GM13976 (cell line): ENCODE results near the gene RAD51B.

Experiments used
- DNase-seq: peaks from one replicate; pipeline ENCODE4 v3.0.0; 2012; ENCODE audit warnings: low spot score
- in situ Hi-C: fragments of 300-500 bp; cut with MboI; formaldehyde crosslinking; loops from one replicate; pipeline ENCODE4 v1.12.0; 2022; ENCODE audit warnings: low sequenced_read_pairs, mixed read lengths, inconsistent platforms; ENCODE audit not compliant: unreplicated experiment
- TF ChIP-seq, protein P1 (sequence below): IDR thresholded peaks from 2 replicates; pipeline ENCODE4 v1.5.1; 2012; ENCODE audit warnings: borderline replicate concordance, mild to moderate bottlenecking; ENCODE audit not compliant: insufficient read depth; ENCODE audit errors: extremely low read depth, missing control alignments, control extremely low read depth

The RAD51B gene

DNA sequence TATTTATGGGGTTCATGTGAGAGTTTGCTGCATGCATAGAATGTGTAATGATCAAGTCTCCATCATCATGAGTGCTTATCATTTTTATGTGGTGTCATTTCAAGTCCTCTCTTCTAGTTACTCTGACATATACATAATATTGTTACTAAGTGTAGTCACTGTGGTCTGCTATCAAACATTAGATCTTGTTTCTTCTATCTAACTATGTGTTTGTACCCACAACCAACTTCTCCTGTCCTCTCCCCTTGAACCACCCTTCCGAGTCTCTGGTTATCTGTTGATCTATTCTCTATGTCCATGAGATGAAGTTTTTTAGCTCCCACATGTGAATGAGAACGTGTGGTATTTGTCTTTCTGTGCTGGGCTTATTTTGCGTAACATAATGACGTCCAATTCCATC, 107.7 kb downstream of the RAD51B start:
- in situ Hi-C loops = no loop called here
- no peak for DNase-seq
- TF ChIP-seq, protein P1, sequence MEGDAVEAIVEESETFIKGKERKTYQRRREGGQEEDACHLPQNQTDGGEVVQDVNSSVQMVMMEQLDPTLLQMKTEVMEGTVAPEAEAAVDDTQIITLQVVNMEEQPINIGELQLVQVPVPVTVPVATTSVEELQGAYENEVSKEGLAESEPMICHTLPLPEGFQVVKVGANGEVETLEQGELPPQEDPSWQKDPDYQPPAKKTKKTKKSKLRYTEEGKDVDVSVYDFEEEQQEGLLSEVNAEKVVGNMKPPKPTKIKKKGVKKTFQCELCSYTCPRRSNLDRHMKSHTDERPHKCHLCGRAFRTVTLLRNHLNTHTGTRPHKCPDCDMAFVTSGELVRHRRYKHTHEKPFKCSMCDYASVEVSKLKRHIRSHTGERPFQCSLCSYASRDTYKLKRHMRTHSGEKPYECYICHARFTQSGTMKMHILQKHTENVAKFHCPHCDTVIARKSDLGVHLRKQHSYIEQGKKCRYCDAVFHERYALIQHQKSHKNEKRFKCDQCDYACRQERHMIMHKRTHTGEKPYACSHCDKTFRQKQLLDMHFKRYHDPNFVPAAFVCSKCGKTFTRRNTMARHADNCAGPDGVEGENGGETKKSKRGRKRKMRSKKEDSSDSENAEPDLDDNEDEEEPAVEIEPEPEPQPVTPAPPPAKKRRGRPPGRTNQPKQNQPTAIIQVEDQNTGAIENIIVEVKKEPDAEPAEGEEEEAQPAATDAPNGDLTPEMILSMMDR = no peak

GRCh38 chr14:67928375-67928774, 108.8 kb downstream of the RAD51B start:
- in situ Hi-C loops = no loop called here
- TF ChIP-seq, protein P1 = no peak
- no peak for DNase-seq

GRCh38 chr14:67932708-67933246, 113.2 kb downstream of the RAD51B start:
- DNase-seq = no peak
- in situ Hi-C loops = no loop called here
- TF ChIP-seq, protein P1 = no peak

DNA sequence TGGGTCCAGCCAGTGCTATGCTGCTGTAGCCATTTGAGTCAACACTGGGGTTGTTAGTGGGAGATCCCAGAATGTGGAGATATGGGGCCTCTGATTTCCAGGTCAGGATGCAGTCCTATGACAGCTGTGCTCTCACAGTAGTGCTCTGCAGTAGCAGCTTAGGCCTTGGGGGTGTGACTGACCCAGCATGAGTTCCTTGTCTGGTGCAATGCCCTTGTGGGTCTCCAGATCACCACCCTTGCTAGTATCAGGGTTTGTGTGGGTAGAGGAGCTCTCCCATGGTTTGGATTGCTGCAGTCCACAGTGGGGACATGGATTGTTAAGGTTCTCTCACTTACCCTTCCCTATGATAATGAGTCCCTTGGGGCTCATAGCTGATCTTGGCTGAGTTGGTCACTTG, 113.7 kb downstream of the RAD51B start:
- in situ Hi-C loops = no loop called here
- TF ChIP-seq, protein P1 = no peak
- no peak for DNase-seq

DNA sequence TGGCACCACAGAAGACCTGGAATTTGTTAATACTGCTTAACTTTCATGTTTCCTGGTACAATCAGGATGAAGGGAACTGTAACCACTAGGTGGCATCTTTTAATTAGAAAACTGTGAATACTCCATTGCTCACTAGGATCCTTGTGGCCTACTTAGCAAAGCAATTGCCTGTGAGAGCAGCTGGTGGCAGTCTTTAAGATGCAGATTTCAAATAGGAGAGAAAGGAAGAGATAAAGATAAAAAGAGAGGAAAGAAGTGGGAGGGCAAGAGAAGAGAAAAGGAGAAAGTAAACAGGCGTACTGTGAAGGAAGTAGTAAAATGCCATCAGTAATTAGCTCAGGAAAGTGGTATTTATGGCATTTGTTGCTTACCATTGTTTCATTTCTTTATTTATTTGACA, 114.5 kb downstream of the RAD51B start:
- in situ Hi-C loops = no loop called here
- TF ChIP-seq, protein P1 = peak; percentile 41
- DNase-seq = peak; percentile 54

DNA sequence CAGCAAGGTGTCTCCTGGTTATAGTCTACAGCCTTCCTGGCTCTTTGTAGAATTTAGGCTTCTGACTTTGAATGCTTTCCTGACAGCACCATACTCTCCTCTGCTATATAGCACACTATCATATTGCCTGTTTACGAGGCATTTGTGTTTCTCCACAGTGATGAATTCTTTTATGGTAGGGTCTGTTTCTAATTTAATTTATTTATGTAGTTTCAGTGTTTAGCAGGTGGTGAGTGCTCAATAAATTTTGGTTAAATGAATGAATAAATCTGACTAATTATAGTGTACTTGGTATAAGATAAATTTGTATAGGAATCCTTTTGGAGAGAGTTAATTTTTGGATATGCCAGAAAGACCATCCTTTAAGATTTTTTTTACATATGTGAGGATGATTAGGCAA, 115.3 kb downstream of the RAD51B start:
- TF ChIP-seq, protein P1 = no peak
- in situ Hi-C loops = no loop called here
- no peak for DNase-seq
